Right lung (tissue), 5 donors: Measurements from ENCODE around the gene PCNT. TPM values are rescaled to one million over a fixed set of nuclear protein-coding genes. Genes with fewer than 3 reads are reported as not detected.

Experiments used
- DNase-seq, 2 donors: peaks; one replicate each; pipeline ENCODE4 v3.0.0-alpha.2; 2013
- polyA plus RNA-seq, 5 donors: library from polyadenylated mRNA; unstranded; fragments of 120-200 nt; gene quantifications; one replicate each; pipeline versions ENCODE4 v1.2.1 to v1.2.3, GENCODE V29; 2013; ENCODE audit warnings: inconsistent platforms in 1 of 5, low replicate concordance in 1 of 5; ENCODE audit not compliant: insufficient read length in 5 of 5, insufficient read depth in 1 of 5

The PCNT gene
- polyA plus RNA-seq, 5 donors, result 27.9 to 33.4 (median 31.9) TPM

GRCh38 chr21:46406001-46406400, 82.0 kb downstream of the PCNT start:
- DNase-seq, result no peak

- DNase-seq, result no peak
Observed at GRCh38 chr21:46409641-46410406, 85.9 kb downstream of the PCNT start.

- no peak for DNase-seq
Observed at GRCh38 chr21:46410516-46410915, 86.6 kb downstream of the PCNT start.

GRCh38 chr21:46411236-46411635, 87.3 kb downstream of the PCNT start:
- DNase-seq, result no peak

GRCh38 chr21:46411691-46412090, 87.7 kb downstream of the PCNT start:
- DNase-seq, result no peak

- no peak for DNase-seq
Observed at GRCh38 chr21:46412521-46413364, 88.8 kb downstream of the PCNT start.

- no peak for DNase-seq
Observed at GRCh38 chr21:46413365-46413696, 89.4 kb downstream of the PCNT start.

GRCh38 chr21:46414965-46415275, 91.0 kb downstream of the PCNT start:
- no peak for DNase-seq

GRCh38 chr21:46416551-46416950, 92.6 kb downstream of the PCNT start:
- DNase-seq, result no peak

GRCh38 chr21:46418265-46418946, 94.5 kb downstream of the PCNT start:
- DNase-seq, result no peak

- no peak for DNase-seq
Observed at GRCh38 chr21:46420241-46421190, 96.6 kb downstream of the PCNT start.

GRCh38 chr21:46421191-46421750, 97.3 kb downstream of the PCNT start:
- DNase-seq, result no peak

GRCh38 chr21:46421756-46422555, 98.0 kb downstream of the PCNT start:
- DNase-seq, result no peak

GRCh38 chr21:46422636-46423241, 98.8 kb downstream of the PCNT start:
- no peak for DNase-seq

- DNase-seq, result no peak
Observed at GRCh38 chr21:46423546-46424038, 99.6 kb downstream of the PCNT start.

GRCh38 chr21:46424039-46424591, 100.2 kb downstream of the PCNT start:
- no peak for DNase-seq

- DNase-seq, result no peak
Observed at GRCh38 chr21:46424621-46425020, 100.7 kb downstream of the PCNT start.

GRCh38 chr21:46425041-46425440, 101.1 kb downstream of the PCNT start:
- no peak for DNase-seq

GRCh38 chr21:46425571-46425970, 101.6 kb downstream of the PCNT start:
- no peak for DNase-seq
